ENCODE results near the gene APBA2.
A peak's percentile ranks its signal among the peaks of the same experiment; 100 is the strongest.

The APBA2 gene

DNA sequence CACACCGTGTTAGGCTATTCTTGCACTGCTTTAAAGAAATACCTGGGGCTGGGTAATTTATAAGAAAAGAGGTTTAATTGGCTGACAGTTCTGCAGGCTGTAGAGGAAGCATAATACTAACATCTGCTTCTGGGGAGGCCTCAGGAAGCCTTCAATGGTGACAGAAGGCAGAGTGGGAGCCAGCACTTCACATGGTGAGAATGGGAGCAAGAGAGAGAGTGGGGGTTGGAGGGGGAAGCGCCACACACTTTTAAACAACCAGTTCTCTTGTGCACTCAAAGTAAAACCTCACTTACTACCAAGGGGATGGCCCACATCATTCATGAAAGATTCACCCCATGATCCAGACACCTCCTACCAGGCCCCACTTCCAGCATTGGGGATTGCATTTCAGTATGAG, 181.1 kb downstream of the APBA2 start:
- no peak for DNase-seq

- no peak for DNase-seq
These were observed 182.2 kb downstream of the APBA2 start for GRCh38 chr15:29067949-29068348.

DNA sequence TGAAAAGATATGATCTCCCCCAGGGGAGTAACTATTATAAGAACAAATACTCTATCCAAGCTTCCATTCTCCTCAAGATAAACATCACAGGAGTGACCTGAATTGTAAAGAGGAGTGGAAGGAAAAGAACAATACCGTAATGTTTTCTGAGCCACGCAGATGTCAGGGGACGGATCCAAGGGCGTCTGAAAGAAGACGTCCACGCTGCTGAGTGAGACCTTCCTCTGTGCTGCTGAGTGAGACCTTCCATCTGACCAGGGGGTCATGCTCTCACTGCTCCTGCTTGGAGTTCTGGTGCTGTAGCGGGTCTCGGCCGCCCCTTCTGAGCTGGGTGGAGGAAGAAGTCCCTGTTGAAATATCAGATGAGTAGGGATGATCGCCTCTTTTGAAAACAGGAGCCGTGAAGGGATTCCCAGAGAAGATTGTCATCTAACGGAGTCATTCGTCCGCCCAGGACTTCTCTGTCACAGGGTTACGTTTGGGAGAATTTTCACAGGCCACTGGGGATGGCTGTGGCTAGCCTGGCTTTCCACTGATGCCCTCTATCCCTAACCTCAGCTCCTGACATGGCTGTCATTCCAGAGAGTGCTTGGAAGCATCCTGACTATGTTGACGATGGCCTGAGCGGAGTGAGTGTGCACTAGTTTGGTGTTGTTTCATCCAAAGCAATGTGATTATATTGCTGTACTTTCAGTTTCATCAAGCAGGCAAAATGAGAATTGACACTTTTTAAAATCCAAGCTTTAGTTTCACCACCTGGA, 184.9 kb downstream of the APBA2 start:
- DNase-seq, result no peak

- no peak for DNase-seq
These were observed 185.6 kb downstream of the APBA2 start for GRCh38 chr15:29071232-29071881.

DNA sequence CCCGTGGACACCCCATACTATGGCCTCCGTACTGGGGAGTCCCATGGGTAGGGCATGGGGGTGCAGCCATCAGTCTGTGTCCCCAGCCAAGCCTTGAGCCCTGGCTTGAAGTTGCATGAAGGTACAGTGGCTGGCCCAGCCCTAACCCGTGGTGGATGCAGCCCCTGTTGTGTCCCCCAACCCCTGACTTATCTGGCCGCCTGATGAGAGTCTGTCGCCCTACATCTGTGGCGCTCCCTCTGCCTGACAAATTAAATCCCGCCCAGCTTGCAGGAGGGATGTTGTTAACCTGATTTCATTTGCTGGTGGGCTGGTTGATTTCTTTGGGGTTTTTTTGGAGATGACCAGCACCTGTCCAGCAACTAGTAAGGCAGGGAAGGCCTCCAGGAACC, 186.1 kb downstream of the APBA2 start:
- no peak for DNase-seq

DNA sequence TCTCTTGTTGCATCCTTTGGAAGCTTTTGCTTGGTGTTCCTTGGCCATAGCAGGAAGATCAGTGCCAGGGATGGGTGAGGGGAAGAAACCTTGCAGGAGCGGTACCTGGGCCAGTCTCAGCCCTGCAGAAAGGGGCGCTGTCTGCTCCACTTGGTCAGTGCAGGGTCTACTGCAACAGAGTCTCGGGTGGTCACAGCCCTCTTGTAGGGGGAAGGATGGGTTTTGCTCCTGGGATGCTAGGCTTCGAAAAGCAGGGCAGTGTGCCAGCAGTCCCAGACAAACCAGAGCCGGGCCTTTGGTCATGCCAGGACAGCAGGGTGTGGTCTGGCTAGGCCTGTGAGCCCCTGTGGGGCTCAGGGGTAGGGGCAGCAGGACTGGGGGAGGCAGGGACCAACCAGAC, 186.7 kb downstream of the APBA2 start:
- no peak for DNase-seq

GRCh38 chr15:29074045-29074444, 188.3 kb downstream of the APBA2 start:
- no peak for DNase-seq

- no peak for DNase-seq
These were observed 192.8 kb downstream of the APBA2 start for GRCh38 chr15:29078541-29078940.

DNA sequence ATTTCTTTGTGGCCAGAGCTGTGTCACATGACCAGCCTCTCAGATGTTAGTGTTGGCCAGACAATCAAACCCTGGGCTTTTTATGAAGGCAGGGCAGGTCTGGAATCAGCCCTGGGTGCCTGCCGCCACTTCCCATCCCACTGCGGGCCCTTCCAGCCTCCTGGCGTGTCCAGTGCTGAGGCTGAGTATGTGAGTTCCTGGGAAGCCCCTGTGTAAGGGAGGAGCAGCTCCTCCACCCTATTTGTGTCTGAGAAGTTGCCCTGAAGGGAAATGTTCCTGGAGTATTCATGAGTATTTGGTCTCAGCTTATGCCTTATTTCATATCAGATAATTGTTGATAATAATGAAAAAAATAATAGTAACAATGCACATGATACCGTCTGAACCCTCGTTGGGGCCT, 193.7 kb downstream of the APBA2 start:
- no peak for DNase-seq

GRCh38 chr15:29081781-29082180, 196.0 kb downstream of the APBA2 start:
- DNase-seq, result no peak

- no peak for DNase-seq
These were observed 197.4 kb downstream of the APBA2 start for GRCh38 chr15:29083161-29083560.

GRCh38 chr15:29083858-29084257, 198.1 kb downstream of the APBA2 start:
- no peak for DNase-seq

GRCh38 chr15:29086001-29086400, 200.2 kb downstream of the APBA2 start:
- no peak for DNase-seq

DNA sequence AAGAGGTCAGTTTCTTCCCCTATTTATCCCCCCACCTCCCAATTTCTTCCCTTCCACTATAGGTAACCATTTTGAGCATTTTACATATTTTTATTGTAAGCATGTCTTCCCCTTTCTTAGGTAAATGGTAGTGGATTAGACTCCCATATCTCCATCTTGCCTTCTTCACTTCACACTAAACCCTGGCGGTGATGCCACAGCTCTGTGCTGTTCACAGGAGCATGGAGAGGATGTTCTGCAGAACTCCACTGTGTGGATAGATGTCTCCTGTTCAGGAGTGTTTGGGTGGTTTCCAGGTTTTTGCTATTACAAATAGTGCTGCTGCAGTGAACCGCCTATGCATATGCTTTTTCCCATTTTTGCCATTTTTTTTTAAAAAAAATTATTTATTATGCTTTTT, 201.1 kb downstream of the APBA2 start:
- no peak for DNase-seq

DNA sequence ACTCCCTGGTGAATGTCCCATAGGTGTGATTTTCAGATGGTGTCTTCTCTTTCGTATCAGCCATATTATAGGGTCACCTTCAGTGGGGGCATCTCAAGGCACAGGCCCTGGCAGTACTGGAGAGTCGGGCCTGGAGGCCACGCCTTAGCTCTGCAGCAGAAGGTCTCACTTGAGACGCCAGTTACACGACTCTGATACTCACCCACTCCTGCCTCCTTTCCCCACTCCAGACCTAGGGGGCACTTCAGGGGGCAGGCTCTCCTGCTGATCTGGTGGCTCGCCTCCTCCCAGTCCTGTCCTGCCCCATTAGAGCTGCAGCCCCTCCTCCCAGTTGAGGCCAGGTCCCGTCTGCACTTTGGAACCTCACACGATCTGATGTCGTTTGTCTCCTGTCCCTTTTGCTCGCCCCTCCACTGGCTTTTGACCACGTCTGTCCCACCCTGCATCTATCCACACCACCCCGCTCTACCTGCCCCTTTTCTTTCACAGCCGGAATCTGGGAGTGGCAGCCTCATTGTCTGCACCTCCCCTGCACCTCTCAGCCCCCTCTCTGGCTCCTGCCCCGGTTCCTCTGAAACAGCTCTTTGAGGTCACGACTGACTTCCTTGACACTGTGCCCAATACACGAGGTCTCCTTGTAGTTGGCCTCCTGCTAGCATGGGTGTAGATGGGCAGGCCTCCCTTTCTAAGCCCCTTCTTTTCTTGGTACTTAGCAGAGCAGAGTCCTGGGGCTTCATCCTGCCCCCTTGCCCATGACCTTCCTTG, 201.9 kb downstream of the APBA2 start:
- DNase-seq, result no peak

DNA sequence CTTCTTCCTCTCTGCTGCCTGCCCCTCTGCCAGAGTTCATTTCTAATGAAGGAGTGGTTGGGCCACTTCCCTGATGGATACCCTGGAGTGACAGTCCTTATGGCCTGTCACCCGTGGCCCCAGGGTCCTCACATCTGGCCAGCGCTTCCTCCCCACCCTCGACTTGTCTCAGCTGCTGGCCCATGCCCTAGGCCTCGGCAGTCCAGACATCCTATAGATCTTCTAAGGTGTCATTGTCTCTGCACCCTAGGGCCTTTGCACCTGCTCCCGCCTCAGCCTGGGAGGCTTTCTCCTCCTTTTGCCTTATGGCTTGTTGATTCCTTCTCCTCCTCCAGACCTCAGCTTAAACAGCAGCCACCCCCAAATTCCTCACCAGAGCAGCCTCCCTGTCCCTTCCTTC, 202.9 kb downstream of the APBA2 start:
- no peak for DNase-seq

DNA sequence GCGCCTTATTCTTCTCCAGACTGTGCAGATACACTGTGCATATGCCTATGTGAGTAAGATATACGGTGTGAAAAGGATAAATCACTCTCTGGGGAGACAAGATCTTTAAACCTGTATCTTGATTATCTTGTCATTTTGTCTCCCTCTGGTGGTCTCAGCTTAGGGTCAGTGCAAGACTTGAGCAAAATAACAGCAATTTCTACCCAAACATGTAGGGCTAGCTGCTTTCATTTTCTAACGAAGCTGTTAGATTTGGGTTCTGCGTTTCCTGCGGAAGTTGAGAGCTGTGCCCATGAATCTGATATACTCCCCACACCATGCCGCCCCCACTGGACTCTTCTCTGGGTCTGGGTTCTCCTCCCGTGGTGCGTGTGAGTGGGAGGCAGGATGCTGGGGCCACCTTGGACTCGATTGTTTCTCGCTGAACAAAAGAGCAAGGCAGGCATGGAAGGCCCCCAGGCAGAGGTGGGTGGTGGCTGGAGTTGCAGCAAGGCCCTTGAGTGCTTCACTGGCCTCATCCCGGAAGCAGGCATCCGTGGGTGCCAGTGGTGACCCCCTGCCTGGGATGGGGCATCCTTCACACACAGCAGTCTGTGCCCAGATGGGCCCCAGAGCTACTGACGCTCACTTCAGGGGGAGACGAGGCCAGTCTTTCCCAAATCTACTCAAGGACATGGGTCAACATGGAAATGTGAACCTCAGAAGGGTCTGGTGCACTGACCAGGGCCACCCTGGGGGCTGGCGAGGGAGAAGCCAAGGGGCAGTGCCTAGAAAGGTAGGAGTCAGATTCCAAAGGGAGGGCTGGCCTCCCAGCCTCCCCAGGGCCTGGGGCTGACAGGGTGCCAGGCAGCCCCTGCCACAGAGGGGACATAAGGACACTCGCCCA, 204.2 kb downstream of the APBA2 start:
- peak in 1 of 2 experiments; percentile 10 for DNase-seq

DNA sequence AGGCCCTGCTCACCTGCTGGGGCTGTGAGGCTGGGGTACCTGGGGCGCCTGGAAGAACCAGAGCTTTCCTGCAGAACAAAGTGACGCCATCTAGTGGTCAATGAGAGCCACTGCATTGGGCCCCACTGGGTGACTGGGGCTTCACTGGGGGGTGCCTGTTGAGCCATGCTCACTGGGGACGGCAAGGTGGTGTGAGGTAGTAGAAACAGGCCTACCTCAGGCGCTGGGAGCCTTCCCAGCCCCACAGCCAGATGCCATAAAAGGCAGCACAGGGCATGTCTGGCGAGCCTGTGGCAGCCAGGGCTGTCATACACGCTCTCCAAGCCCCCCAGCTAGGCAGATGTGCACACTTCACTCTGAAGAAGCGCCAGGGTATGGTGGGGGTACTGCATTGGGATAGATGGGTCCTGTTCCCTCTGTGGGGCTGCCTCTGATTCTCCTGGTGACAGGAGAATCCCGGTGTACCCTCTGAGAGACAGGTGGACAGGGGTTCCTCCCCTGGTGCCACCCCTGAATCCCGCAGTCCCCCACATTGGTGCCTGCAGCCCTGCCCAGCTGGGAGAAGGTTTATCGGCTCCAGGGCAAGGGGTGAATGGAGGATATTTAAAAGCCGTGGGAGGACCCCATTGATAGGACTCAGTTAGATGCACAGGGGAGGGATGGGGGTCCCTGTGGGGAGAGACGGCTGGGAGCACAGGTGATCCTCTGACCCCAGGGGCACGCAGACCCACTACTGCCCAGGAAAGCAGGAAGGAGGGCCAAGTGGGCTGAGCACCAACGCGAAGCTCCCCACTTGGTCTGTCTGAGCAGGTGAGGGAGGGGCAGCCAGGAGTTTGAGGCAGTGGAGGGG, 205.1 kb downstream of the APBA2 start:
- no peak for DNase-seq

- no peak for DNase-seq
These were observed 205.9 kb downstream of the APBA2 start for GRCh38 chr15:29091666-29092065.

GRCh38 chr15:29092376-29093064, 206.7 kb downstream of the APBA2 start:
- DNase-seq, result no peak

DNA sequence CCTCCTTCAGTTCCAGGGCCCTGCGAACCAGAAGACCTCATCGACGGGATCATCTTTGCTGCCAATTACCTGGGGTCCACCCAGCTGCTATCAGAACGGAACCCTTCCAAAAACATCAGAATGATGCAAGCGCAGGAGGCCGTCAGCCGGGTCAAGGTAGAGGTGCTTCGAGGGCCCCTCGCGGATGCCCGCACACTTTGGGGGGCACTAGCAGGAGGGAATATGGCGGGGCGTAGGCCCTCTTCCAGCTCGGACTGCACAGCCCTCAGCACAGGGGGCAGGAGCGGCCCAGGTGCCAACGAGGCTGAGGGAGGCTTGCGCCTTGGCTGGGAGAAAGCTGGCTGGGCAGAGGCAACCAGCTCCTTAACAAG, 207.3 kb downstream of the APBA2 start:
- DNase-seq, result no peak

Measured in NCI-H446 (cell line).